OCI-LY1 (cell line): ENCODE measurements around the gene TARP.

ENCODE experiments used
- CTCF ChIP-seq: fragments of 200-600 bp; sonication (generic), shearing (Covaris generic); IDR thresholded peaks from 2 replicates; pipeline ENCODE4 v1.5.1; 2017; ENCODE audit warnings: mild to moderate bottlenecking, antibody characterized with exemption, low read length, moderate library complexity, mixed read lengths
- EZH2 ChIP-seq: fragments of 200-600 bp; sonication (generic), shearing (Covaris generic); IDR thresholded peaks from 2 replicates; pipeline ENCODE4 v1.8.0; 2017; ENCODE audit warnings: borderline replicate concordance, mixed run types, mild to moderate bottlenecking, antibody characterized with exemption, low read length, moderate library complexity, mixed read lengths

- no peak for TF ChIP-seq EZH2
- TF ChIP-seq CTCF: no peak
Measured at GRCh38 chr7:38306171-38306570, 32.7 kb upstream of the TARP start.
